Liver (tissue), 9 donors: ENCODE results near the gene NAP1L1. TPM values are rescaled to one million over a fixed set of nuclear protein-coding genes. Genes with fewer than 3 reads are reported as not detected.

Experiments used
- DNase-seq: peaks from one replicate; pipeline ENCODE4 v3.0.0-alpha.2; 2017; ENCODE audit warnings: low spot score
- H3K27ac ChIP-seq, 2 donors: one replicate each; pipeline ENCODE4 v1.7.0; 2013; ENCODE audit warnings: inconsistent platforms in 2 of 2, low read length in 2 of 2, control low read depth in 1 of 2, low read depth in 1 of 2, mild to moderate bottlenecking in 1 of 2
- H3K27me3 ChIP-seq, 4 donors: one replicate each; pipeline versions ENCODE4 v1.6.1 to v1.7.0; 2013; ENCODE audit warnings: low read length in 3 of 4, inconsistent platforms in 1 of 4, mild to moderate bottlenecking in 1 of 4, moderate library complexity in 1 of 4; ENCODE audit not compliant: control insufficient read depth in 4 of 4, insufficient read depth in 4 of 4
- H3K36me3 ChIP-seq, 4 donors: one replicate each; pipeline versions ENCODE4 v1.6.1 to v1.7.0; 2013; ENCODE audit warnings: low read length in 3 of 4, mild to moderate bottlenecking in 3 of 4, low read depth in 1 of 4, moderate library complexity in 1 of 4; ENCODE audit not compliant: control insufficient read depth in 4 of 4, insufficient read depth in 3 of 4
- H3K4me1 ChIP-seq, 4 donors: one replicate each; pipeline versions ENCODE4 v1.6.1 to v1.7.0; 2013; ENCODE audit warnings: low read length in 3 of 4, mild to moderate bottlenecking in 3 of 4, moderate library complexity in 1 of 4; ENCODE audit not compliant: control insufficient read depth in 4 of 4, insufficient read depth in 4 of 4
- H3K4me3 ChIP-seq, 3 donors: one replicate each; pipeline versions ENCODE4 v1.6.1 to v1.7.0; 2013; ENCODE audit warnings: low read length in 3 of 3, control low read depth in 1 of 3, low read depth in 1 of 3, mild to moderate bottlenecking in 1 of 3
- H3K9ac ChIP-seq, 2 donors: one replicate each; pipeline ENCODE4 v1.7.0; 2013; ENCODE audit warnings: low read length in 2 of 2, mild to moderate bottlenecking in 2 of 2, moderate library complexity in 2 of 2, control low read depth in 1 of 2, low read depth in 1 of 2
- H3K9me3 ChIP-seq, 4 donors: one replicate each; pipeline versions ENCODE4 v1.6.1 to v1.7.0; 2013; ENCODE audit warnings: low read length in 3 of 4; ENCODE audit not compliant: control insufficient read depth in 4 of 4
- CTCF ChIP-seq: fragments of 150-350 bp; IDR thresholded peaks from 2 replicates; pipeline ENCODE4 v1.5.1; 2017; ENCODE audit warnings: improper control_type of control experiment, low read depth, low read length; ENCODE audit not compliant: missing input control
- EGR1 ChIP-seq, 2 donors: IDR thresholded peaks; 2 replicates each; pipeline ENCODE4 v1.6.1; 2016 to 2018; ENCODE audit warnings: antibody characterized with exemption in 2 of 2, low read depth in 2 of 2
- FOXA1 ChIP-seq: IDR thresholded peaks from 2 replicates; pipeline ENCODE4 v1.6.1; 2016; ENCODE audit warnings: antibody characterized with exemption
- FOXA2 ChIP-seq: IDR thresholded peaks from 2 replicates; pipeline ENCODE4 v1.6.1; 2016; ENCODE audit warnings: antibody characterized with exemption
- GABPA ChIP-seq, 2 donors: IDR thresholded peaks in 1 of 2; conservative IDR thresholded peaks in 1 of 2; 2 replicates each; pipeline ENCODE4 v1.6.1; 2016; ENCODE audit warnings: antibody characterized with exemption in 2 of 2, mild to moderate bottlenecking in 1 of 2, moderate library complexity in 1 of 2
- HNF4A ChIP-seq, 2 donors: conservative IDR thresholded peaks; 2 replicates each; pipeline ENCODE4 v1.6.1; 2016; ENCODE audit warnings: antibody characterized with exemption in 2 of 2, mild to moderate bottlenecking in 2 of 2
- HNF4G ChIP-seq: IDR thresholded peaks from 2 replicates; pipeline ENCODE4 v1.6.1; 2016; ENCODE audit warnings: antibody characterized with exemption
- JUND ChIP-seq, 2 donors: IDR thresholded peaks; 2 replicates each; pipeline ENCODE4 v1.6.1; 2016; ENCODE audit warnings: antibody characterized with exemption in 2 of 2
- MAX ChIP-seq: IDR thresholded peaks from 2 replicates; pipeline ENCODE4 v1.6.1; 2016; ENCODE audit warnings: antibody characterized with exemption
- NR2F2 ChIP-seq: IDR thresholded peaks from 2 replicates; pipeline ENCODE4 v1.6.1; 2016; ENCODE audit warnings: antibody characterized with exemption
- RAD21 ChIP-seq, 2 donors: IDR thresholded peaks; 2 replicates each; pipeline ENCODE4 v1.6.1; 2016; ENCODE audit warnings: antibody characterized with exemption in 2 of 2, mild to moderate bottlenecking in 2 of 2
- REST ChIP-seq: IDR thresholded peaks from 2 replicates; pipeline ENCODE4 v1.6.1; 2016; ENCODE audit warnings: antibody characterized with exemption, mild to moderate bottlenecking
- RXRA ChIP-seq, 2 donors: IDR thresholded peaks; 2 replicates each; pipeline ENCODE4 v1.6.1; 2017 to 2018; ENCODE audit warnings: antibody characterized with exemption in 2 of 2, mild to moderate bottlenecking in 1 of 2
- SP1 ChIP-seq: IDR thresholded peaks from 2 replicates; pipeline ENCODE4 v1.6.1; 2018; ENCODE audit warnings: antibody characterized with exemption, mild to moderate bottlenecking
- TAF1 ChIP-seq: conservative IDR thresholded peaks from 2 replicates; pipeline ENCODE4 v1.6.1; 2016; ENCODE audit warnings: antibody characterized with exemption, mild to moderate bottlenecking
- YY1 ChIP-seq: IDR thresholded peaks from 2 replicates; pipeline ENCODE4 v1.6.1; 2016; ENCODE audit warnings: antibody characterized with exemption, mild to moderate bottlenecking
- WGBS: extraction: QIAGEN DNeasy Blood & Tissue Kit; methylation state at CpG from one replicate; pipeline ENCODE4 v1.1.7; 2013; 5-methylcytosine and 5-hydroxymethylcytosine counted together
- polyA plus RNA-seq, 2 donors: library from polyadenylated mRNA; stranded (reverse) in 1 of 2; unstranded in 1 of 2; fragments of 200-250 nt in 1 of 2; fragments of >200 nt in 1 of 2; fragmentation: Nextera tagmentation in 1 of 2; extraction: Ambion mirVana in 1 of 2; gene quantifications; one replicate each; pipeline versions ENCODE4 v1.2.1 to v1.2.3, GENCODE V29; 2013 to 2015
- total RNA-seq, 2 donors: library from RNA; depleted of rRNA; stranded (reverse); fragments of >200 nt; gene quantifications; one replicate each; pipeline ENCODE4 v1.2.3, GENCODE V29; 2014
- donor health status: healthy.
- donor health status: healthy.
- donor health status: healthy.
- donor health status: healthy.
- donor health status: healthy.

Gene NAP1L1
- total and polyA plus RNA-seq, 4 donors: 36.6 to 74.7 (median 42.4) TPM

GRCh38 chr12:76055393-76055792 lies 29.1 kb downstream of the NAP1L1 start (continued):
- TF ChIP-seq FOXA1: no peak
- TF ChIP-seq EGR1 (IDR thresholded peaks at IDR 0.05; ENCODE audit: low read depth in 2 of 2): no peak

GRCh38 chr12:76049575-76050251 lies 34.8 kb downstream of the NAP1L1 start:
- H3K36me3 ChIP-seq: peaks cover 0 to 47% (median 16%) of the 10 kb centered on the region in 4 donors
- no peak for TF ChIP-seq TAF1
- no peak for TF ChIP-seq NR2F2
- TF ChIP-seq FOXA1: no peak
- H3K27me3 ChIP-seq: no peaks in the 10 kb centered on the region
- H3K27ac ChIP-seq: no peak overlapping the region
- H3K9ac ChIP-seq: no peak overlapping the region
- H3K4me1 ChIP-seq: no peaks in the 10 kb centered on the region
- DNase-seq: no peak
- 95% methylated on average over 4 of the region's 4 CpGs for WGBS
- H3K4me3 ChIP-seq: no peak overlapping the region
- no peaks in the 10 kb centered on the region for H3K9me3 ChIP-seq

GRCh38 chr12:76047742-76048141 lies 36.7 kb downstream of the NAP1L1 start:
- Histone ChIP-seq H3K27me3 (no peaks in the 10 kb centered on the region), H3K4me3 (no peak overlapping the region), H3K9me3 (no peaks in the 10 kb centered on the region), H3K9ac (no peak overlapping the region), H3K4me1 (no peaks in the 10 kb centered on the region), H3K27ac (no peak overlapping the region), H3K36me3 (peaks cover 0 to 31% (median 13%) of the 10 kb centered on the region in 4 donors)
- TF ChIP-seq GABPA (IDR thresholded peaks at IDR 0.05 in 1 of 2, conservative IDR thresholded peaks at IDR 0.05 in 1 of 2): no peak
- WGBS: 97% methylated on average over 2 of the region's 2 CpGs
- no peak for DNase-seq

- Histone ChIP-seq H3K9me3 (no peaks in the 10 kb centered on the region), H3K4me1 (no peaks in the 10 kb centered on the region), H3K4me3 (no peak overlapping the region), H3K27me3 (no peaks in the 10 kb centered on the region), H3K27ac (no peak overlapping the region), H3K36me3 (peaks cover 0 to 25% (median 10%) of the 10 kb centered on the region in 4 donors), H3K9ac (no peak overlapping the region)
- no peak for TF ChIP-seq YY1
- TF ChIP-seq HNF4A (conservative IDR thresholded peaks at IDR 0.05): no peak
- no peak for TF ChIP-seq MAX
- no peak for TF ChIP-seq RXRA (IDR thresholded peaks at IDR 0.05)
- no peak for TF ChIP-seq EGR1 (IDR thresholded peaks at IDR 0.05; ENCODE audit: low read depth in 2 of 2)
- TF ChIP-seq REST: no peak
- no peak for TF ChIP-seq JUND (IDR thresholded peaks at IDR 0.05)
- no peak for TF ChIP-seq RAD21 (IDR thresholded peaks at IDR 0.05)
- TF ChIP-seq SP1: no peak
- TF ChIP-seq FOXA2: no peak
- TF ChIP-seq HNF4G: no peak
- no peak for TF ChIP-seq CTCF
- WGBS: 78% methylated on average over 2 of the region's 2 CpGs
- DNase-seq: no peak
These were observed 37.4 kb downstream of the NAP1L1 start for GRCh38 chr12:76047060-76047459.
